Measurements from ENCODE around the gene COX11. TPM values are rescaled to one million over a fixed set of nuclear protein-coding genes. Genes with fewer than 3 reads are reported as not detected.

The COX11 gene
- total and polyA plus RNA-seq, 10 donors, result 20.4 to 47.0 (median 36.8) TPM

DNA sequence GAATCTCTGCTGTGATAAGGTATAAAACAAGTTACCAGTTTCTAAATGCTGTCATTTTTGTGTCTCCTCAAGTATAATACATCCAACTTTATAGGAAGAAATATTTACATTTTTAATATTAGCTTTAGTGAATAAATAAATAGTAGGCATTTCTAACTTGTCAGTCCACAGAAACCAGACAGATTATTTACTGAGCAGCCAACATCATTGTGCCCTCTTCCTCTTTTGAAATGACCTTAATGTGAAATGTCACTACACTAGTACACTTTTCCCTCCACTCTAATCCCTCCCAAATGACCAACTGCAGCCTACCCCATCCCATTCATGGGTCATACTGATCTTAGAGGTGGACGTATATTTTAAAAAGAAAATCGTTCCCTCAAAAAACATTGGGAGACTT lies 9.3 kb upstream of the COX11 start:
- TF ChIP-seq POLR2AphosphoS5 (IDR thresholded peaks at IDR 0.05) (no peak), POLR2A (IDR thresholded peaks at IDR 0.05) (no peak)
- TF ChIP-seq, protein P1, sequence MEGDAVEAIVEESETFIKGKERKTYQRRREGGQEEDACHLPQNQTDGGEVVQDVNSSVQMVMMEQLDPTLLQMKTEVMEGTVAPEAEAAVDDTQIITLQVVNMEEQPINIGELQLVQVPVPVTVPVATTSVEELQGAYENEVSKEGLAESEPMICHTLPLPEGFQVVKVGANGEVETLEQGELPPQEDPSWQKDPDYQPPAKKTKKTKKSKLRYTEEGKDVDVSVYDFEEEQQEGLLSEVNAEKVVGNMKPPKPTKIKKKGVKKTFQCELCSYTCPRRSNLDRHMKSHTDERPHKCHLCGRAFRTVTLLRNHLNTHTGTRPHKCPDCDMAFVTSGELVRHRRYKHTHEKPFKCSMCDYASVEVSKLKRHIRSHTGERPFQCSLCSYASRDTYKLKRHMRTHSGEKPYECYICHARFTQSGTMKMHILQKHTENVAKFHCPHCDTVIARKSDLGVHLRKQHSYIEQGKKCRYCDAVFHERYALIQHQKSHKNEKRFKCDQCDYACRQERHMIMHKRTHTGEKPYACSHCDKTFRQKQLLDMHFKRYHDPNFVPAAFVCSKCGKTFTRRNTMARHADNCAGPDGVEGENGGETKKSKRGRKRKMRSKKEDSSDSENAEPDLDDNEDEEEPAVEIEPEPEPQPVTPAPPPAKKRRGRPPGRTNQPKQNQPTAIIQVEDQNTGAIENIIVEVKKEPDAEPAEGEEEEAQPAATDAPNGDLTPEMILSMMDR (IDR thresholded peaks at IDR 0.05 in 8 of 11, conservative IDR thresholded peaks at IDR 0.05 in 3 of 11), result no peak
- no peak overlapping the region for H3K4me3 ChIP-seq
- 94 to 97% (median 95%) methylated on average over 2 of the region's 2 CpGs for WGBS, 5 donors

DNA sequence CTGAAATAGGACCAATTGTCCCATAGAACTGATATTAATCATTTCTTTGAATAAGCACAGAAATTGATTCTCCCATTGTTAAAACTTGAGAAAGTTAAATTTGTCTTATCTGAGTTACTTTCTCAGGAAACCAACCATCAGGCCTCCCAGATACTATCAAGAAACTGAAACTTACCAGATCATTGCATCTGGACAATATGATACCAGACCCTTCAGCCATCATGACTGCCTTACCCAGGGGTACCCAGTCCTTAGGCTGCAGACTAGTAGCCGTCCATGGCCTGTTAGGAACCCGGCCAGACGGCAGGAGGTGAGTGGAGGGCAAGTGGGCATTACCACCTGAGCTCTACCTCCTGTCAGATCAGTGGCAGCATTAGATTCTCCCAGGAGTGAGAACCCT lies 7.9 kb upstream of the COX11 start:
- DNase-seq, result no peak
- intact Hi-C loops (cut with DNase I; ENCODE audit: low total_unique reads), result no loop called here
- Histone ChIP-seq H3K9me3 (peaks cover 0 to 17% (median 11%) of the 10 kb centered on the region in 8 donors), H3K27ac (no peak overlapping the region), H3K36me3 (no peaks in the 10 kb centered on the region), H3K27me3 (replicated peaks in 1 of 7) (no peaks in the 10 kb centered on the region), H3K4me3 (no peak overlapping the region), H3K4me1 (no peaks in the 10 kb centered on the region)
- TF ChIP-seq POLR2A (IDR thresholded peaks at IDR 0.05) (no peak), POLR2AphosphoS5 (IDR thresholded peaks at IDR 0.05) (no peak)
- TF ChIP-seq, protein P1 (IDR thresholded peaks at IDR 0.05 in 8 of 11, conservative IDR thresholded peaks at IDR 0.05 in 3 of 11), result no peak
- 87 to 100% (median 92%) methylated on average over 3 of the region's 3 CpGs for WGBS, 5 donors

More for the DNA sequence above, 9.3 kb upstream of the COX11 start:
- H3K36me3 ChIP-seq, result no peaks in the 10 kb centered on the region
- H3K27ac ChIP-seq, result no peak overlapping the region
- peaks cover 0 to 17% (median 11%) of the 10 kb centered on the region in 8 donors for H3K9me3 ChIP-seq
- no peaks in the 10 kb centered on the region for H3K27me3 ChIP-seq (replicated peaks in 1 of 7)
- H3K4me1 ChIP-seq, result no peaks in the 10 kb centered on the region
- intact Hi-C loops (cut with DNase I; ENCODE audit: low total_unique reads), result no loop called here
- no peak for DNase-seq

DNA sequence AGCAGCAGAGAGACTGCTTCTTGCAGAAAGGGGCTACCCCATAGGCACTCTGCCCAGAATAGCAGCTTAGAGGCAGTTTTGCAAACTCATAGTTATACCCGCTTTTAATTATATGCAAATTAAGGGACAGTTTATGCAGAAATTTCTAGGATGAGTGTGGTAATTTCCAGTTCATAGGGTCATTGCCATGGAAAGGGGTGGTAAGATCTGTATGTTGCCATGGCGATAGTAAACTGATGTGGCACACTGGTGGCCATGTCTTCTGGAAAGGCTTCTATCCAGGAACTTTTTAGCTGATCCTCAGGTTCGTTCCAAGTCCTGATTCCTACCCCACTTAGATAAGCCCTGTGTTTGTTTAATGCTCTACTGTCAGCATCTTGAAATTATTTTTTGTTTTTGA lies 6.3 kb upstream of the COX11 start:
- no peaks in the 10 kb centered on the region for H3K36me3 ChIP-seq
- no peak for DNase-seq
- H3K4me3 ChIP-seq, result no peak overlapping the region
- WGBS, 5 donors, result 87 to 98% (median 92%) methylated on average over 3 of the region's 3 CpGs
- TF ChIP-seq, protein P1 (IDR thresholded peaks at IDR 0.05 in 8 of 11, conservative IDR thresholded peaks at IDR 0.05 in 3 of 11), result no peak
- no peak for TF ChIP-seq POLR2AphosphoS5 (IDR thresholded peaks at IDR 0.05)
- no peak for TF ChIP-seq POLR2A (IDR thresholded peaks at IDR 0.05)
- intact Hi-C loops (cut with DNase I; ENCODE audit: low total_unique reads), result no loop called here
- peaks cover 0 to 4% (median under 1%) of the 10 kb centered on the region in 8 donors for H3K9me3 ChIP-seq
- no peak overlapping the region for H3K27ac ChIP-seq
- no peaks in the 10 kb centered on the region for H3K27me3 ChIP-seq (replicated peaks in 1 of 7)
- peaks cover 2 to 10% (median 5%) of the 10 kb centered on the region in 6 donors for H3K4me1 ChIP-seq

DNA sequence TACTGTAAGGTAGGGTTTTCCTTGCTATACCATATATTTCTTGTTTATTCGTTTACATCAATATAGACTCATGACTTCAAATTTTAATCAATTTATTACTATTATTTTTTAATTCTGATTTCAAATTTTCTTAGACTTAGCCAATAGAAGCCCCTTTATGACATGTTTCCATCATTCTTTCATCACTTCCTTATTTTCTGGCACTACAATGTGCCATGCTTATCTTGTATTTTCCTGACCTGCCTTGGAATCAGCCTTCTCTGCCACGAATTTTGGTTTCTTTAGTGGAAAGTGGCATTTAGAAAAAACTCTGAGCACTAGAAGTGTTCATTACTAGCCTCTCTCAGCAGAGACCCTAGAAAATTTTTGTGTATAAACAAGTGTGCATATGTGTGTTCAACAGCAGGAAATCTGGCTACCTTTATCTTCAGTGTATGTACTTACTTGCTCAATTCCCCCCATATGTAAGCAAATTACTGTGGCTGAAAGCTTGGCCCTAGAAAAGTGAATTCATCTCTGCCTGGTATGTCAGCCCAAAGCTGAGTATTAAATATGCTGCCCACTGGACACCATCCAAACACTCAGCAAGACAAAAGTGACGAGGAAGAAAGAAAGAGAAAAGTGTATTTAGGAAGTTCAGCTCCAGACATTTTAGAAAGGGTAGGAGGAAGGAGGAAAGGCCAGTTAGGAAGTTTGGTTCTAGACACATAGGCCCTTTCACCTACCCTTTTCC lies 4.1 kb upstream of the COX11 start:
- Histone ChIP-seq H3K4me3 (no peak overlapping the region), H3K9me3 (no peaks in the 10 kb centered on the region), H3K27ac (no peak overlapping the region), H3K4me1 (peaks cover 10 to 23% (median 15%) of the 10 kb centered on the region in 6 donors), H3K36me3 (no peaks in the 10 kb centered on the region), H3K27me3 (replicated peaks in 1 of 7) (no peaks in the 10 kb centered on the region)
- DNase-seq, result no peak
- intact Hi-C loops (cut with DNase I; ENCODE audit: low total_unique reads), result no loop called here
- WGBS, 5 donors, result 77 to 93% (median 81%) methylated on average over 3 of the region's 3 CpGs
- TF ChIP-seq POLR2AphosphoS5 (IDR thresholded peaks at IDR 0.05), result no peak
- no peak for TF ChIP-seq POLR2A (IDR thresholded peaks at IDR 0.05)
- TF ChIP-seq, protein P1 (IDR thresholded peaks at IDR 0.05 in 8 of 11, conservative IDR thresholded peaks at IDR 0.05 in 3 of 11), result no peak
